A549 (cell line): ENCODE measurements around the gene TTC33. TPM values are rescaled to one million over a fixed set of nuclear protein-coding genes. Genes with fewer than 3 reads are reported as not detected.

Source experiments
- ATAC-seq, 2 experiments: fragments of 200-7000 bp in 1 of 2; fragments of >200 bp in 1 of 2; cut with Nextera tagmentation in 1 of 2; cut with Tn5 transposase in 1 of 2; 3 replicates each; pipeline versions ENCODE4 v1.8.0 to v1.9.1; 2018 to 2020; ENCODE audit warnings: mild to moderate bottlenecking in 1 of 2, moderate library complexity in 1 of 2
- CTCF ChIA-PET: fragments of 300-600 bp; sonication (Branson Sonifier 250); formaldehyde crosslinking; extraction: SDS; loops from one replicate; lab custom pipeline; 2021; ENCODE audit warnings: antibody characterized with exemption, inconsistent platforms; lab: Yijun Ruan, JAX
- POLR2A ChIA-PET: fragments of 350-600 bp; formaldehyde crosslinking; extraction: SDS; loops from one replicate; lab custom pipeline; 2021; ENCODE audit warnings: antibody characterized with exemption, inconsistent platforms; lab: Yijun Ruan, JAX
- DNase-seq, 2 experiments: peaks; one replicate each; pipeline versions ENCODE4 v3.0.0 to v3.0.0-alpha.2; 2011 to 2016; ENCODE audit warnings: low read depth in 1 of 2, low spot score in 1 of 2
- FAIRE-seq: peaks from 2 replicates; lab custom pipeline; 2011; peaks lifted over from hg19 to GRCh38; lab: Jason Lieb, UNC
- H3K27ac ChIP-seq, 2 experiments: fragments of >200 bp; sonication (Bioruptor Twin); formaldehyde crosslinking; 3 replicates each; pipeline ENCODE4 v1.5.1; 2016 to 2017
- H3K4me1 ChIP-seq: fragments of >200 bp; sonication (Bioruptor Twin); formaldehyde crosslinking; 3 replicates; pipeline ENCODE4 v1.6.1; 2016
- H3K4me2 ChIP-seq: fragments of >200 bp; sonication (Bioruptor Twin); formaldehyde crosslinking; 3 replicates; pipeline ENCODE4 v1.6.1; 2016
- H3K4me3 ChIP-seq: fragments of >200 bp; sonication (Bioruptor Twin); formaldehyde crosslinking; 3 replicates; pipeline ENCODE4 v1.5.1; 2016
- H3K9me3 ChIP-seq: fragments of >200 bp; sonication (Bioruptor Twin); formaldehyde crosslinking; 3 replicates; pipeline ENCODE4 v1.6.1; 2016
- CBX2 ChIP-seq: fragments of 200-600 bp; sonication (generic); IDR thresholded peaks from 2 replicates; pipeline ENCODE4 v1.6.1; 2016; ENCODE audit warnings: low read depth, mild to moderate bottlenecking, borderline replicate concordance
- CHD2 ChIP-seq: fragments of 150-350 bp; IDR thresholded peaks from 2 replicates; pipeline ENCODE4 v1.6.1; 2014; ENCODE audit warnings: low read length; ENCODE audit not compliant: partially characterized antibody
- CHD4 ChIP-seq: fragments of 200-600 bp; sonication (generic); IDR thresholded peaks from 2 replicates; pipeline ENCODE4 v1.6.1; 2016; ENCODE audit warnings: antibody characterized with exemption, mild to moderate bottlenecking, borderline replicate concordance
- EHMT2 ChIP-seq: fragments of 200-600 bp; sonication (generic); IDR thresholded peaks from 2 replicates; pipeline ENCODE4 v1.6.1; 2016; ENCODE audit warnings: antibody characterized with exemption, low read depth, mild to moderate bottlenecking, moderate library complexity
- ESRRA ChIP-seq: fragments of 150-350 bp; IDR thresholded peaks from 2 replicates; pipeline ENCODE4 v1.6.1; 2014; ENCODE audit warnings: mild to moderate bottlenecking, low read length, borderline replicate concordance
- HDAC2 ChIP-seq: fragments of 200-600 bp; sonication (generic); IDR thresholded peaks from 2 replicates; pipeline ENCODE4 v1.6.1; 2016
- HMGXB4 ChIP-seq: fragments of 250-450 bp; sonication (Bioruptor Pico); IDR thresholded peaks from 2 replicates; pipeline ENCODE4 v1.5.0; 2021; ENCODE audit warnings: mild to moderate bottlenecking, moderate library complexity, borderline replicate concordance
- KDM5A ChIP-seq: fragments of 200-600 bp; sonication (generic); IDR thresholded peaks from 2 replicates; pipeline ENCODE4 v1.6.1; 2016; ENCODE audit warnings: antibody characterized with exemption, mild to moderate bottlenecking
- NFE2L2 ChIP-seq: fragments of 150-350 bp; conservative IDR thresholded peaks from 2 replicates; pipeline ENCODE4 v1.6.1; 2014; ENCODE audit warnings: low read length
- NPAS2 ChIP-seq: fragments of 250-450 bp; sonication (Bioruptor Pico); IDR thresholded peaks from 2 replicates; pipeline ENCODE4 v1.8.0; 2022; ENCODE audit warnings: mild to moderate bottlenecking, moderate library complexity, borderline replicate concordance
- NR3C1 ChIP-seq: fragments of >200 bp; sonication (Bioruptor Twin); formaldehyde crosslinking; IDR thresholded peaks from 3 replicates; pipeline ENCODE4 v1.6.1; 2017
- REST ChIP-seq: fragments of 200-600 bp; sonication (generic); IDR thresholded peaks from 2 replicates; pipeline ENCODE4 v1.6.1; 2016; ENCODE audit warnings: antibody characterized with exemption, mild to moderate bottlenecking, moderate library complexity
- RFX5 ChIP-seq: fragments of 450-650 bp; IDR thresholded peaks from 2 replicates; pipeline ENCODE4 v1.7.1; 2014; ENCODE audit warnings: antibody characterized with exemption, mild to moderate bottlenecking, moderate library complexity
- SREBF2 ChIP-seq: fragments of 450-650 bp; IDR thresholded peaks from 2 replicates; pipeline ENCODE4 v1.6.1; 2014; ENCODE audit warnings: mild to moderate bottlenecking, moderate library complexity
- TFCP2L1 ChIP-seq: fragments of 250-450 bp; sonication (Bioruptor Pico); IDR thresholded peaks from 2 replicates; pipeline ENCODE4 v1.5.0; 2021; ENCODE audit warnings: mild to moderate bottlenecking
- TP53 ChIP-seq: fragments of 250-450 bp; sonication (Bioruptor Pico); IDR thresholded peaks from 2 replicates; pipeline ENCODE4 v1.5.0; 2021; ENCODE audit warnings: mild to moderate bottlenecking, moderate library complexity
- ZSCAN20 ChIP-seq: fragments of 250-450 bp; sonication (Bioruptor Pico); IDR thresholded peaks from 2 replicates; pipeline ENCODE4 v1.8.0; 2022; ENCODE audit warnings: mild to moderate bottlenecking, moderate library complexity
- WGBS: methylation state at CpG from one replicate; pipeline ENCODE4 v1.1.6; 2017; ENCODE audit errors: missing lambda C conversion rate; 5-methylcytosine and 5-hydroxymethylcytosine counted together
- polyA plus RNA-seq, 4 experiments: library from polyadenylated mRNA; depleted of rRNA in 3 of 4; stranded (reverse); fragments of >200 nt; fragmentation: RNase III in 1 of 4; extraction: RNeasy Plus Mini Kit Qiagen cat#74134 plus additional on column Dnase treatment in 1 of 4; gene quantifications; 2 replicates in 3 of 4; 3 replicates in 1 of 4; pipeline ENCODE4 v1.2.3, GENCODE V29; 2011 to 2017
- TF ChIP-seq, protein P1 (sequence below): fragments of >200 bp; sonication (Bioruptor Twin); formaldehyde crosslinking; IDR thresholded peaks from 3 replicates; pipeline ENCODE4 v1.5.1; 2016
- TF ChIP-seq, protein P2 (sequence below): IDR thresholded peaks from 2 replicates; pipeline ENCODE4 v1.6.1; 2012; ENCODE audit warnings: low read depth, borderline replicate concordance

The TTC33 gene
- polyA plus RNA-seq, 2 of the 4 experiments (the other 2 are of a cell fraction) = 17.1 to 19.8 TPM

GRCh38 chr5:40676613-40677343 lies 79.0 kb downstream of the TTC33 start:
- TF ChIP-seq RFX5 = no peak
- TF ChIP-seq TP53 (CRISPR knock-in tag) = no peak
- TF ChIP-seq CBX2 = no peak
- TF ChIP-seq HMGXB4 (CRISPR knock-in tag) = no peak
- TF ChIP-seq, all 56 proteins: peak for 0
- H3K4me3 ChIP-seq = no peak overlapping the region
- 57% methylated on average over 3 of the region's 3 CpGs for WGBS
- H3K4me2 ChIP-seq = peak overlapping the region; percentile 89
- peaks cover 20% of the 10 kb centered on the region for H3K4me1 ChIP-seq
- ChIA-PET CTCF (interaction anchor here (1.3 to 1.8 kb wide), 4 partner anchors 12 to 963 kb away, joined by 3 to 4 read pairs (median 3); no protein-coding TSS in a partner anchor), POLR2A (no interaction called here)
- no peak for FAIRE-seq
- no peak for ATAC-seq
- DNase-seq = no peak
- no peaks in the 10 kb centered on the region for H3K9me3 ChIP-seq
- peak overlapping the region; percentile 65 to 90; a peak in 4 of 6 replicates for H3K27ac ChIP-seq

GRCh38 chr5:40675396-40676133 lies 80.2 kb downstream of the TTC33 start:
- WGBS = 86% methylated on average over 7 of the region's 7 CpGs
- no peak overlapping the region for H3K27ac ChIP-seq
- POLR2A ChIA-PET = no interaction called here
- H3K4me1 ChIP-seq = peaks cover 20% of the 10 kb centered on the region
- CTCF ChIA-PET = interaction anchor here (0.6 to 1.8 kb wide), 2 partner anchors 390 to 961 kb away, joined by 3 to 4 read pairs; no protein-coding TSS in a partner anchor
- H3K4me2 ChIP-seq = no peak overlapping the region
- no peak for DNase-seq
- no peak overlapping the region for H3K4me3 ChIP-seq
- no peak for ATAC-seq
- H3K9me3 ChIP-seq = no peaks in the 10 kb centered on the region
- no peak for FAIRE-seq
- TF ChIP-seq ESRRA (no peak), CHD4 (no peak), RFX5 (no peak), NPAS2 (no peak), NFE2L2 (no peak), NR3C1 (no peak), HMGXB4 (CRISPR knock-in tag) (no peak), EHMT2 (no peak), TFCP2L1 (CRISPR knock-in tag) (no peak), HDAC2 (no peak), CHD2 (no peak), SREBF2 (no peak), KDM5A (no peak), ZSCAN20 (CRISPR knock-in tag) (no peak), REST (no peak)
- TF ChIP-seq, protein P1, sequence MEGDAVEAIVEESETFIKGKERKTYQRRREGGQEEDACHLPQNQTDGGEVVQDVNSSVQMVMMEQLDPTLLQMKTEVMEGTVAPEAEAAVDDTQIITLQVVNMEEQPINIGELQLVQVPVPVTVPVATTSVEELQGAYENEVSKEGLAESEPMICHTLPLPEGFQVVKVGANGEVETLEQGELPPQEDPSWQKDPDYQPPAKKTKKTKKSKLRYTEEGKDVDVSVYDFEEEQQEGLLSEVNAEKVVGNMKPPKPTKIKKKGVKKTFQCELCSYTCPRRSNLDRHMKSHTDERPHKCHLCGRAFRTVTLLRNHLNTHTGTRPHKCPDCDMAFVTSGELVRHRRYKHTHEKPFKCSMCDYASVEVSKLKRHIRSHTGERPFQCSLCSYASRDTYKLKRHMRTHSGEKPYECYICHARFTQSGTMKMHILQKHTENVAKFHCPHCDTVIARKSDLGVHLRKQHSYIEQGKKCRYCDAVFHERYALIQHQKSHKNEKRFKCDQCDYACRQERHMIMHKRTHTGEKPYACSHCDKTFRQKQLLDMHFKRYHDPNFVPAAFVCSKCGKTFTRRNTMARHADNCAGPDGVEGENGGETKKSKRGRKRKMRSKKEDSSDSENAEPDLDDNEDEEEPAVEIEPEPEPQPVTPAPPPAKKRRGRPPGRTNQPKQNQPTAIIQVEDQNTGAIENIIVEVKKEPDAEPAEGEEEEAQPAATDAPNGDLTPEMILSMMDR = no peak
- TF ChIP-seq, protein P2, sequence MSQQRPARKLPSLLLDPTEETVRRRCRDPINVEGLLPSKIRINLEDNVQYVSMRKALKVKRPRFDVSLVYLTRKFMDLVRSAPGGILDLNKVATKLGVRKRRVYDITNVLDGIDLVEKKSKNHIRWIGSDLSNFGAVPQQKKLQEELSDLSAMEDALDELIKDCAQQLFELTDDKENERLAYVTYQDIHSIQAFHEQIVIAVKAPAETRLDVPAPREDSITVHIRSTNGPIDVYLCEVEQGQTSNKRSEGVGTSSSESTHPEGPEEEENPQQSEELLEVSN = no peak
- TF ChIP-seq, all 56 proteins: peak for 0
